Fibroblast of villous mesenchyme (primary cell): ENCODE results near the gene ARRDC3. TPM values are rescaled to one million over a fixed set of nuclear protein-coding genes. Genes with fewer than 3 reads are reported as not detected.
"Not testable (repeated sequence)": the region's sequence is repeated elsewhere in the genome, so short reads cannot be mapped to it uniquely, and the experiment has no call there.

Experiments
- DNase-seq: peaks from one replicate; pipeline ENCODE4 v3.0.0-alpha.2; 2010; ENCODE audit warnings: low read depth
- H3K4me3 ChIP-seq: 2 replicates; pipeline ENCODE4 v1.5.1; 2011; ENCODE audit warnings: low read depth, mild to moderate bottlenecking, low read length
- total RNA-seq: library from RNA; depleted of rRNA; stranded (reverse); fragments of >200 nt; gene quantifications from 2 replicates; pipeline ENCODE4 v1.2.3, GENCODE V29; 2012
- TF ChIP-seq, protein P1 (sequence below): IDR thresholded peaks from 2 replicates; pipeline ENCODE4 v1.5.1; 2012; ENCODE audit warnings: low read depth, mild to moderate bottlenecking, low read length; ENCODE audit not compliant: insufficient read depth

ARRDC3 gene
- total RNA-seq, 1 donor: 56.6 TPM

DNA sequence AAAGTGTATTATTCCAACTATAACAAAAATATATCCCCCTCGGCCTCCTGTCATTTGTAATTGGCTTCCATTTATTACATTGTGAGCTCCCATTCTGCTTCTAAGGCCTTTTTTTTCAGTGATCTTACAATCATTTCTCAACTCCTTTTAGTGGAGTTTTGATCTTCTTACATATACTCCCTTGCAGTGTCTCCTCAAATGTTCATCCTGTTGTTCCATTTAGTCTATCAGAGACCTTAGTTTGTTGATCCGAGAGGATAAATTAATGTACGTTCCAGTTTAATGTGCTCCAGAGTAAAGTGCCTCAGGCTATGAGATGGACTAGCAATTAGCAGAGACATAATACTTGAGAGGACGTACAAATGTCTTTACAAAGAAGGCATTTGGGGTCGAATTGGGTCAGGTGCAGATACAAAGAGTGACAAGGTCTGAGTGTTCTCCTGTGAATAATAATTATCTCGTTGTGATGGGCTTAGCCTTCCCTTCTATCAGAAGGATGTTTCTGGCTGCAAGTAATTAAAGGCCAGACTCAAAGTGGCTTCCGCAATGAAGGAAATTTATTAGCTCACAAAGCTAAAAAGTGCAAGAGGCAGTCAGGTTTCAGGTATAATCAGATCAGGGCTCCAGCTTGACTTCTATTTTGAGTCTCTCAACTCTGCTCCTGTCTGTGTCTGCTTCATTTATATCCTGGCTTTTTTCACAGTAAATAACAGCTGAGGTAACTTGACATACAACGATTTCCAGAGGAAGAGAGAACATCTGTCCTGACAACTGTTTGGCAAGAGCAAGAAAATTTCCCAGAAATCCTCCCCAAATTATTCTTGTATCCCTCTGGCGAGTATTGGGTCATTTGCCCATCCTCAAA is 30.1 kb downstream of the ARRDC3 start:
- no peak overlapping the region for H3K4me3 ChIP-seq
- TF ChIP-seq, protein P1, sequence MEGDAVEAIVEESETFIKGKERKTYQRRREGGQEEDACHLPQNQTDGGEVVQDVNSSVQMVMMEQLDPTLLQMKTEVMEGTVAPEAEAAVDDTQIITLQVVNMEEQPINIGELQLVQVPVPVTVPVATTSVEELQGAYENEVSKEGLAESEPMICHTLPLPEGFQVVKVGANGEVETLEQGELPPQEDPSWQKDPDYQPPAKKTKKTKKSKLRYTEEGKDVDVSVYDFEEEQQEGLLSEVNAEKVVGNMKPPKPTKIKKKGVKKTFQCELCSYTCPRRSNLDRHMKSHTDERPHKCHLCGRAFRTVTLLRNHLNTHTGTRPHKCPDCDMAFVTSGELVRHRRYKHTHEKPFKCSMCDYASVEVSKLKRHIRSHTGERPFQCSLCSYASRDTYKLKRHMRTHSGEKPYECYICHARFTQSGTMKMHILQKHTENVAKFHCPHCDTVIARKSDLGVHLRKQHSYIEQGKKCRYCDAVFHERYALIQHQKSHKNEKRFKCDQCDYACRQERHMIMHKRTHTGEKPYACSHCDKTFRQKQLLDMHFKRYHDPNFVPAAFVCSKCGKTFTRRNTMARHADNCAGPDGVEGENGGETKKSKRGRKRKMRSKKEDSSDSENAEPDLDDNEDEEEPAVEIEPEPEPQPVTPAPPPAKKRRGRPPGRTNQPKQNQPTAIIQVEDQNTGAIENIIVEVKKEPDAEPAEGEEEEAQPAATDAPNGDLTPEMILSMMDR: no peak
- no peak for DNase-seq

DNA sequence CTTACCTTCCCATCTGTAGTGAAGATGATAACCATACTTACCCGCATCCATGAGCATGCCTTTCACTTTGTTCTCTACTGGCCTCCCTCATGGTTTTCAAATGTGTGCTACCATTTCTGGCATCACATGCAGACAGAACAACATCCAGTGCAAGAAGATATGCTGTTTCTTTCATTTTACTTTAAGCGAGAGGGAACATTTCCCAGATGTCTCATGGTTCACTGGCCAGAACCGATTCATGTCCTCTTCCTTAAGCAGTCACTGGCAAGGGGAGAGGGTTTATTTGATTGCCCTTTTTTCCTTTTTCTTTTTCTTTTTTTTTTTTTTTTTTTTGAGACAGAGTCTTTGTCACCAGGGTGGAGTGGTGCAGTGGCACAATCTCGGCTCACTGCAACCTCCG is 37.7 kb downstream of the ARRDC3 start:
- TF ChIP-seq, protein P1: no peak
- no peak overlapping the region for H3K4me3 ChIP-seq
- DNase-seq: no peak

DNA sequence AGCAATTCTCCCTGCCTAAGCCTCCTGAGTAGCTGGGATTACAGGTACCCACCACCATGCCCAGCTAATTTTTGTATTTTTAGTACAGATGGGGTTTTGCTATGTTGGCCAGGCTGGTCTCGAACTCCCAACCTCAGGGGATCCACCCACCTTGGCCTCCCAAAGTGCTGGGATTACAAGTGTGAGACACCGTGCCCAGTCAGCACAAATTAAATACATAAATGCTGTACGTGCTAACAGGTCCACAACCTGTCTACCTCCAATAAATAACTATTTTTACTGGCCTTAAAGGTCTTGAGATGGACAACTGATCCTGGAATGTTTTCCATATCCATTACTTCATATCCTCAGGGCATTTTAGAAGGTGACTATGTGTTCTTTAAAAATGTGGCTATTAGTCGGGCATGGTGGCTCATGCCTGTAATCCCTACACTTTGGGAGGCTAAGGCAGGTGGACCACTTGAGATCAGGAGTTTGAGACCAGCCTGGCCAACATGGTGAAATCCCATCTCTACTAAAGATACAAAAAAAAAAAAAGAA is 38.4 kb downstream of the ARRDC3 start:
- not testable (repeated sequence) for DNase-seq, H3K4me3 ChIP-seq

DNA sequence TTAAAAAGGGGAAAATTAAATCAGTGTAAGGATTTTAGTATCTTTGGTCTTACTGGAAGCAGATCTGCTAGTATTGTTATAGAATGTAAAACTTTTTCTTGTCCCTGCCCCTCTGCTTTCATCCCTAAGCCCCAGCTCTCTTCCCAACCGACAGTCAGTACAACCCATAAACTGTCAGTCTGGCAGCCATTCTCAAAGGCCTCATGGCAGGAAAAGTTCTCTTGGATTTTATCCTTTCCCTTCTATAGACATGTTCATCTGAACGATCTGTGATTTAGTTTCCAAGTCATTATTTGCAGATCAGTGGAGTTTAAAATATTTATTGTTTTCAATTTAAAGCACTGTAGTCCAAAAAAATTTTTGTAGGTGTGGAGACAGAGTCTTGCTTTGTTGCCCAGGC is 39.2 kb downstream of the ARRDC3 start:
- TF ChIP-seq, protein P1: no peak
- H3K4me3 ChIP-seq: no peak overlapping the region
- DNase-seq: no peak

DNA sequence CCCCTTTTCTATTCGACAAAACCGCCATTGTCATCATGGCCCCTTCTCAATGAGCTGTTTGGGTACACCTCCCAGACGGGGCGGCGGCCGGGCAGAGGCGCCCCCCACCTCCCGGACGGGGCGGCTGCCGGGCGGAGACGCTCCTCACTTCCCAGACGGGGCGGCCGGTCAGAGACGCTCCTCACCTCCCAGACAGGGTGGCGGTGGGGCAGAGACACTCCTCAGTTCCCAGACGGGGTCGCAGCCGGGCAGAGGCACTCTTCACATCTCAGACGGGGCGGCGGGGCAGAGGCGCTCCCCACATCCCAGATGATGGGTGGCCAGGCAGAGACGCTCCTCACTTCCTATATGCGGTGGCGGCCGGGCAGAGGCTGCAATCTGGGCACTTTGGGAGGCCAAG is 40.2 kb downstream of the ARRDC3 start:
- DNase-seq, H3K4me3 ChIP-seq: not testable (repeated sequence)

DNA sequence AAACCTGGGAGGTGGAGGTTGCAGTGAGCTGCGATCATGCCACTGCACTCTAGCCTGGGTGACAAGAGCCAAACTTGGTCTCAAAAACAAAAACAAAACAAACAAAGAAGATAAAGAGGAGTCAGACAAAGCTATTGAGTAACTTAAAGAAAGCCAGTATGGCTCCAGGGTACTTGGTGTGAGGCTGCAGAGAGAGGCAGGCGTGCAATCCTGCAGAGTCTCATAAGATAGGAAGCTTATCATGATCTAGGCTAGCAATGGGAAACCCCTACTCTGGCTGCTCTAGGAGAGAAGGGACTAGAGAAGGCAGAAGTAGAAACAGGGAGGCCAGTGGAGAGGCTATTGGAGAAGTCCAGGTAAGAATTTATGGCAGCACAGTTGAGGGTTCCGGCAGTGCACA is 42.0 kb downstream of the ARRDC3 start:
- DNase-seq: no peak
- no peak overlapping the region for H3K4me3 ChIP-seq
- TF ChIP-seq, protein P1: no peak

DNA sequence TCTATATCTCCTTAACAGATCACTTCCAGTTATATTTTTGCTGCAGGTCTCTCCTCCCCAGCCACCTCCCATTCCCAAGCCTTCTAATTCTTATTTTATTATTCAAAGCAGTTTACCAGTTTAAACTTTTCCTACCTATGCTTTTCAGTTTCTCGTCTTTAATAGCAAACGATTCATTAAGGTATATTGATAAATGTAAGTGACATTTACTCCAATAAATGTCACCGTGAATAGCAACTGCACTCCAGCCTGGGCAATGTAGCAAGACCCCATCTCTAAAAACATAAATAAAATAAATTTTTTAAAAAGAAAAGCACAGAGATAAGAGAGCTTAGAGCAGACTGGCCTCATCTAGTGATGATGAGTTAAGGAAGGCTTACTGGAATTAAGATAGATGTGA is 42.6 kb downstream of the ARRDC3 start:
- no peak for DNase-seq
- TF ChIP-seq, protein P1: no peak
- H3K4me3 ChIP-seq: no peak overlapping the region
